ENCODE results near the gene PPFIA1.

The PPFIA1 gene

GRCh38 chr11:70353900-70354568 is 83.5 kb downstream of the PPFIA1 start:
- no peak for DNase-seq (ENCODE audit: low spot score)
- Mint-ChIP-seq H3K27me3 (ENCODE audit: low read depth) (no peaks in the 10 kb centered on the region), H3K4me1 (ENCODE audit: low read depth) (peaks cover 6% of the 10 kb centered on the region), H3K27ac (no peak overlapping the region), H3K4me3 (no peak overlapping the region), H3K36me3 (ENCODE audit: low read depth) (peaks cover 22% of the 10 kb centered on the region), H3K9me3 (no peaks in the 10 kb centered on the region)

GRCh38 chr11:70354629-70355028 is 84.1 kb downstream of the PPFIA1 start:
- peaks cover 25% of the 10 kb centered on the region for H3K36me3 Mint-ChIP-seq (ENCODE audit: low read depth)
- H3K27me3 Mint-ChIP-seq (ENCODE audit: low read depth) = no peaks in the 10 kb centered on the region
- DNase-seq (ENCODE audit: low spot score) = no peak
- no peaks in the 10 kb centered on the region for H3K9me3 Mint-ChIP-seq
- H3K4me1 Mint-ChIP-seq (ENCODE audit: low read depth) = peaks cover 6% of the 10 kb centered on the region
- no peak overlapping the region for H3K27ac Mint-ChIP-seq
- no peak overlapping the region for H3K4me3 Mint-ChIP-seq

- H3K27ac Mint-ChIP-seq = no peak overlapping the region
- no peaks in the 10 kb centered on the region for H3K27me3 Mint-ChIP-seq (ENCODE audit: low read depth)
- H3K4me1 Mint-ChIP-seq (ENCODE audit: low read depth) = no peaks in the 10 kb centered on the region
- H3K36me3 Mint-ChIP-seq (ENCODE audit: low read depth) = peaks cover 38% of the 10 kb centered on the region
- no peak overlapping the region for H3K4me3 Mint-ChIP-seq
- no peak for DNase-seq (ENCODE audit: low spot score)
- no peaks in the 10 kb centered on the region for H3K9me3 Mint-ChIP-seq
Measured at GRCh38 chr11:70358753-70359152, 88.3 kb downstream of the PPFIA1 start.

GRCh38 chr11:70359451-70360205 is 89.1 kb downstream of the PPFIA1 start:
- Mint-ChIP-seq H3K9me3 (no peaks in the 10 kb centered on the region), H3K36me3 (ENCODE audit: low read depth) (peaks cover 40% of the 10 kb centered on the region)

GRCh38 chr11:70360211-70360610 is 89.7 kb downstream of the PPFIA1 start:
- H3K9me3 Mint-ChIP-seq = no peaks in the 10 kb centered on the region
- peaks cover 44% of the 10 kb centered on the region for H3K36me3 Mint-ChIP-seq (ENCODE audit: low read depth)
- DNase-seq (ENCODE audit: low spot score) = no peak
- H3K4me1 Mint-ChIP-seq (ENCODE audit: low read depth) = peaks cover 9% of the 10 kb centered on the region
- no peaks in the 10 kb centered on the region for H3K27me3 Mint-ChIP-seq (ENCODE audit: low read depth)
- H3K27ac Mint-ChIP-seq = no peak overlapping the region
- H3K4me3 Mint-ChIP-seq = no peak overlapping the region

More at GRCh38 chr11:70359451-70360205, 89.1 kb downstream of the PPFIA1 start:
- Mint-ChIP-seq H3K4me3 (no peak overlapping the region), H3K27ac (no peak overlapping the region), H3K27me3 (ENCODE audit: low read depth) (no peaks in the 10 kb centered on the region), H3K4me1 (ENCODE audit: low read depth) (peaks cover 3% of the 10 kb centered on the region)
- DNase-seq (ENCODE audit: low spot score) = no peak

GRCh38 chr11:70364178-70364577 is 93.7 kb downstream of the PPFIA1 start:
- H3K36me3 Mint-ChIP-seq (ENCODE audit: low read depth) = peaks cover 46% of the 10 kb centered on the region
- no peak overlapping the region for H3K27ac Mint-ChIP-seq

GRCh38 chr11:70364745-70365543 is 94.5 kb downstream of the PPFIA1 start:
- peak overlapping the region; percentile 79 for H3K4me3 Mint-ChIP-seq
- H3K9me3 Mint-ChIP-seq = no peaks in the 10 kb centered on the region
- peaks cover 29% of the 10 kb centered on the region for H3K4me1 Mint-ChIP-seq (ENCODE audit: low read depth)
- H3K27ac Mint-ChIP-seq = peak overlapping the region; percentile 84
- H3K27me3 Mint-ChIP-seq (ENCODE audit: low read depth) = no peaks in the 10 kb centered on the region
- peaks cover 46% of the 10 kb centered on the region for H3K36me3 Mint-ChIP-seq (ENCODE audit: low read depth)
- DNase-seq (ENCODE audit: low spot score) = peak; percentile 82

More at GRCh38 chr11:70364178-70364577, 93.7 kb downstream of the PPFIA1 start:
- no peaks in the 10 kb centered on the region for H3K9me3 Mint-ChIP-seq
- peaks cover 29% of the 10 kb centered on the region for H3K4me1 Mint-ChIP-seq (ENCODE audit: low read depth)
- H3K4me3 Mint-ChIP-seq = no peak overlapping the region
- DNase-seq (ENCODE audit: low spot score) = no peak
- no peaks in the 10 kb centered on the region for H3K27me3 Mint-ChIP-seq (ENCODE audit: low read depth)

- peak overlapping the region; percentile 79 for H3K4me3 Mint-ChIP-seq
- H3K36me3 Mint-ChIP-seq (ENCODE audit: low read depth) = peaks cover 47% of the 10 kb centered on the region
- no peak for DNase-seq (ENCODE audit: low spot score)
- H3K27ac Mint-ChIP-seq = peak overlapping the region; percentile 84
- H3K27me3 Mint-ChIP-seq (ENCODE audit: low read depth) = no peaks in the 10 kb centered on the region
- peaks cover 29% of the 10 kb centered on the region for H3K4me1 Mint-ChIP-seq (ENCODE audit: low read depth)
- H3K9me3 Mint-ChIP-seq = no peaks in the 10 kb centered on the region
Measured at GRCh38 chr11:70365544-70365927, 95.0 kb downstream of the PPFIA1 start.

GRCh38 chr11:70367071-70367470 is 96.6 kb downstream of the PPFIA1 start:
- Mint-ChIP-seq H3K9me3 (peaks cover 5% of the 10 kb centered on the region), H3K4me3 (no peak overlapping the region), H3K27me3 (ENCODE audit: low read depth) (no peaks in the 10 kb centered on the region), H3K4me1 (ENCODE audit: low read depth) (peaks cover 29% of the 10 kb centered on the region), H3K27ac (no peak overlapping the region), H3K36me3 (ENCODE audit: low read depth) (peaks cover 45% of the 10 kb centered on the region)
- DNase-seq (ENCODE audit: low spot score) = no peak

- H3K4me3 Mint-ChIP-seq = no peak overlapping the region
- no peaks in the 10 kb centered on the region for H3K27me3 Mint-ChIP-seq (ENCODE audit: low read depth)
- peaks cover 5% of the 10 kb centered on the region for H3K9me3 Mint-ChIP-seq
- no peak overlapping the region for H3K27ac Mint-ChIP-seq
- no peak for DNase-seq (ENCODE audit: low spot score)
- H3K36me3 Mint-ChIP-seq (ENCODE audit: low read depth) = peaks cover 46% of the 10 kb centered on the region
- peaks cover 29% of the 10 kb centered on the region for H3K4me1 Mint-ChIP-seq (ENCODE audit: low read depth)
Measured at GRCh38 chr11:70368961-70369360, 98.5 kb downstream of the PPFIA1 start.

GRCh38 chr11:70371241-70371640 is 100.8 kb downstream of the PPFIA1 start:
- Mint-ChIP-seq H3K4me3 (no peak overlapping the region), H3K36me3 (ENCODE audit: low read depth) (peaks cover 31% of the 10 kb centered on the region), H3K27me3 (ENCODE audit: low read depth) (no peaks in the 10 kb centered on the region), H3K9me3 (peaks cover 5% of the 10 kb centered on the region), H3K27ac (no peak overlapping the region), H3K4me1 (ENCODE audit: low read depth) (peaks cover 12% of the 10 kb centered on the region)
- DNase-seq (ENCODE audit: low spot score) = no peak

GRCh38 chr11:70372076-70372475 is 101.6 kb downstream of the PPFIA1 start:
- Mint-ChIP-seq H3K4me1 (ENCODE audit: low read depth) (peaks cover 5% of the 10 kb centered on the region), H3K9me3 (peaks cover 5% of the 10 kb centered on the region), H3K36me3 (ENCODE audit: low read depth) (peaks cover 33% of the 10 kb centered on the region), H3K27ac (no peak overlapping the region), H3K4me3 (no peak overlapping the region), H3K27me3 (ENCODE audit: low read depth) (no peaks in the 10 kb centered on the region)
- no peak for DNase-seq (ENCODE audit: low spot score)

- Mint-ChIP-seq H3K27ac (no peak overlapping the region), H3K27me3 (ENCODE audit: low read depth) (no peaks in the 10 kb centered on the region), H3K4me3 (no peak overlapping the region), H3K9me3 (no peaks in the 10 kb centered on the region), H3K4me1 (ENCODE audit: low read depth) (no peaks in the 10 kb centered on the region), H3K36me3 (ENCODE audit: low read depth) (peaks cover 33% of the 10 kb centered on the region)
- no peak for DNase-seq (ENCODE audit: low spot score)
Measured at GRCh38 chr11:70376621-70377020, 106.1 kb downstream of the PPFIA1 start.

- H3K27me3 Mint-ChIP-seq (ENCODE audit: low read depth) = no peaks in the 10 kb centered on the region
Measured at GRCh38 chr11:70377645-70378044, 107.2 kb downstream of the PPFIA1 start.

More at GRCh38 chr11:70377645-70378044, 107.2 kb downstream of the PPFIA1 start:
- Mint-ChIP-seq H3K4me3 (no peak overlapping the region), H3K4me1 (ENCODE audit: low read depth) (no peaks in the 10 kb centered on the region), H3K9me3 (no peaks in the 10 kb centered on the region), H3K36me3 (ENCODE audit: low read depth) (peaks cover 33% of the 10 kb centered on the region), H3K27ac (no peak overlapping the region)
- DNase-seq (ENCODE audit: low spot score) = no peak
